Measurements from ENCODE around the gene LTB. TPM values are rescaled to one million over a fixed set of nuclear protein-coding genes. Genes with fewer than 3 reads are reported as not detected.

LTB gene
- total and polyA plus RNA-seq, 2 of the 13 experiments (the other 11 are each of a cell fraction or from before 2014, with no cell fraction given): 0.09 to 0.22 TPM

- no peak for TF ChIP-seq FOSL1 (CRISPR knock-in tag; IDR thresholded peaks at IDR 0.05; ENCODE audit: borderline replicate concordance)
- 0 out of 2 replicates have a peak, but pooled peaks have one; percentile 59 for TF ChIP-seq ESRRA (CRISPR knock-in tag; IDR thresholded peaks at IDR 0.05; ENCODE audit: low read depth)
- TF ChIP-seq RFXAP (CRISPR knock-in tag; IDR thresholded peaks at IDR 0.05; ENCODE audit: borderline replicate concordance): 0 out of 2 replicates have a peak, but pooled peaks have one; percentile 43
- peak; percentile 70 for TF ChIP-seq PHF21A (CRISPR knock-in tag; IDR thresholded peaks at IDR 0.05)
- peak; percentile 62; the same call in 1 of the 2 replicates for TF ChIP-seq ZNF430 (CRISPR knock-in tag; IDR thresholded peaks at IDR 0.05)
- TF ChIP-seq SMC3 (IDR thresholded peaks at IDR 0.05; ENCODE audit: low read length): no peak
- TF ChIP-seq POLR2A (IDR thresholded peaks at IDR 0.05; ENCODE audit: insufficient read depth in 1 of 2, low read depth in 2 of 2, low read length in 2 of 2): peak in 1 of 2 experiments; percentile 27; a peak in 1 of 4 replicates
- TF ChIP-seq KDM6A (CRISPR knock-in tag; IDR thresholded peaks at IDR 0.05; ENCODE audit: low read depth): no peak
- TF ChIP-seq ELF1 (CRISPR knock-in tag; IDR thresholded peaks at IDR 0.05): no peak
- 0 out of 2 replicates have a peak, but pooled peaks have one; percentile 75 for TF ChIP-seq ZNF766 (CRISPR knock-in tag; IDR thresholded peaks at IDR 0.05; ENCODE audit: borderline replicate concordance)
- peak; percentile 21; the same call in 1 of the 2 replicates for TF ChIP-seq ETV5 (CRISPR knock-in tag; IDR thresholded peaks at IDR 0.05; ENCODE audit: borderline replicate concordance)
- TF ChIP-seq HNF4A (CRISPR knock-in tag; IDR thresholded peaks at IDR 0.05): peak; percentile 83
- no peak for TF ChIP-seq ZNF513 (CRISPR knock-in tag; conservative IDR thresholded peaks at IDR 0.05)
- TF ChIP-seq TOPORS (CRISPR knock-in tag; IDR thresholded peaks at IDR 0.05): no peak
- 0 out of 2 replicates have a peak, but pooled peaks have one; percentile 13 for TF ChIP-seq ARNT2 (CRISPR knock-in tag; IDR thresholded peaks at IDR 0.05; ENCODE audit: low read depth)
- 0 out of 2 replicates have a peak, but pooled peaks have one; percentile 28 for TF ChIP-seq ARID3A (IDR thresholded peaks at IDR 0.05; ENCODE audit: low read depth, low read length)
- 0 out of 2 replicates have a peak, but pooled peaks have one; percentile 22 for TF ChIP-seq NFATC3 (CRISPR knock-in tag; IDR thresholded peaks at IDR 0.05)
- peak; percentile 34 for TF ChIP-seq ASH2L (IDR thresholded peaks at IDR 0.05; ENCODE audit: insufficient read length, low read depth, low read length)
- peak; percentile 78 for TF ChIP-seq PAXIP1 (CRISPR knock-in tag; conservative IDR thresholded peaks at IDR 0.05)
- 0 out of 2 replicates have a peak, but pooled peaks have one; percentile 6 for TF ChIP-seq ZFP91 (CRISPR knock-in tag; IDR thresholded peaks at IDR 0.05; ENCODE audit: borderline replicate concordance)
These were observed 32.7 kb upstream of the LTB start, which contains the start of gene AIF1 (continued) for GRCh38 chr6:31614684-31615578.
